CD4-positive, alpha-beta T cell treated with Interleukin-6 for 4 hours (primary cell): ENCODE measurements around the gene IL2RA.
"Not testable (repeated sequence)": the region's sequence is repeated elsewhere in the genome, so short reads cannot be mapped to it uniquely, and the experiment has no call there.

Experiments
- DNase-seq: peaks from one replicate; pipeline ENCODE4 v3.0.0-alpha.2; 2020; ENCODE audit warnings: mixed read lengths

The IL2RA gene

DNA sequence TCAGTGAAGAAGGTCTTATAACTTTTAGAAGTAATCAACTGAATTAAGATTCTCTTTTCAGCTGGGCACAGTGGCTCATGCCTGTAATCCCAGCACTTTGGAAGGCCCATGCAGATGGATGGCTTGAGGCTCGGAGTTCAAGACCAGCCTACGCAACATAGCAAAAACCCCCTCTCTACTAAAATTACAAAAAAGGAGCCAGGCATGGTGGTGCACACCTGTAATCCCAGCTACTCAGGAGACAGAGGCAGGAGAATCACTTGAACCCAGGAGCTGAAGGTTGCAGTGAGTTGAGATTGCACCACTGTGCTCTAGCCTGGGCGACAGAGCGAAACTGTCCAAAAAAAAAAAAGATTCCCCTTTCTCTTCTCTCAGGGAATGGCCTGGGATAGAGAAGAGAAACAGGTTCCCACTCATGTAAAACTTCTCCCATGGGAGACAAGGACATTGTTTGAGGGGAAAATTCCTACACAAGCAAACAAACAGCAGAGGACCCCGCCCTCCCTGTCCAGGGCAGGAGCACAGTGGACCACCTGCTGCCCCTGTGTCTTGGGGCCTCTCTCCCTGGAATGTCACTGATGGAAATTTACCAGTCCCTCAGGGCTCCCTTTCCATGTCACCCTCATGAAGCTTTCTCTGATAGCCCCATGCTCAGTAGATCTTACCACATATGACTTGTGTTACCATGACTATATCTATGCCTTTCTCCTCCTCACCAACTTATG, 5.6 kb downstream of the IL2RA start:
- no peak for DNase-seq

DNA sequence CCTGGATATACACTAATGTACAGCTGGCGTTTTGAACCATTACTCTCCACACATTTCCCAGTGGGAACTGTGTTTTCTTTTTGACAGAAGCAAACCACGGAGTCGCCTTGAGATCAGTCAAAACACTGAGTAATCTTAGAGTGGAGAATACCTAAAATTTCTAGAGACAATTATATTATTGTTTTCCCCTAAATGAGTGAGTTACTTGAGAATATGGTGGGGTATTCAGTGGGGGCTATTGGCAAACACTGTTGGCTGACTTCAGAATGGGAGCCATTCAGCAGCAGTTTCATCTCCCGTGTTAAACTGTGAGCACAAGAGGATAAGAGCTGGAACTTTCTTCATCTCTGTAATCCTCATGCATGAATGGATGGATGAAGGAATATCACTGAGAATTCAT, 6.2 kb downstream of the IL2RA start:
- DNase-seq = no peak

DNA sequence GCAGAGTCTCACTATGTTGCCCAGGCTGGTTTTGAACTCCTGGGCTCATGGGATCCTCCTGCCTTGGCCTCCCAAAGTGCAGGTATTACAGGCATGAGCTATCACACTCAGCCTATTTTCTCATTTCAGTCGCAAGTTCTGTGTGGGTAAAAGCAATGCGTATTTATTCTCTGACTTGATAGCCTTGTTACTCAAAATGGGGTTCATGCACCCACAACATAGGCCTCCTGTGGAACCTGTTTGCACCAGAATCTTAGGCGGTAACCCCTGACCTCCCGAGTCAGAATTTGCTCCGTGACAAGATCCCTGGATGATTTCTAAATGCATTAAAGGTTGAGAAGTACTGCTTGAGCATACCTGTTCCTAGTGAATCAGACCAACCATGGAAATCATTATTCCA, 7.3 kb downstream of the IL2RA start:
- DNase-seq = no peak

DNA sequence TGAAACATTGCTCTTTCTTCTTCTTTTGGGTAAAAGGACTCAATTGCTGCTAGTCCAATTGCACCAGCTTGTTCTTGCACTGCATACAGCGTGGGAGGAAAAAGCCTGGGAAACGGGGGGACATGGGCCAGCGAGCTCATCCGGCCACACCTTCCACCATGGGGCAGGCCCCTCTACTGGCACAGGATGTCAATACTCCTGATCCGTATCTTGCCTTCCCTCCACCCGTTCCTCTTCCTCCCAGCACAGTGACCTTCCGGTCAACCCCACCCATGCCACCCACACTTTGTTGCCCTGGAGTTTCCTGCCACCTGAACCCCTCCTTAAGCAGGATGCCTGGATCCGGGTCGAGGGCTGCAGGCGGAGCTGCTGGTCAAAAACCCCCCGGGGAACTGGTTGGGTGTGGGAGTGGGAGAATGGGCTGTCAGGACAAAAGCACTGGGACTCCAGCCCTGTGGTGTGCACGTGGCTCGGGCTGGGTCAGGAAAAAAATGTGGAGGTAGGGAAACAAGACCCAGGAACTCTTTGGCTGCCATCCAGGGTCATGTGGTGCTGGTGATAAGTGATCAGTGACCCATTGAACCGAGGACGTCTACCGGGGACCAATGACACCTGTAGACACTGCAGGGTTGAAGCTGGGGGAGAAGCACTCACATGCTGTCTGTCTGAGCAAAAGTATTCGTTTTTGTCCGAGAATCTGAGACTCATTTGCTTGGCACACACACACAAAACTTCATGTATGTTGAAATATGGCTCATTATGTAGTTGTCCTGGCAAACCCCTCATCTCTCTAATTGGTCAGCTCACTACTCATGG, 8.1 kb downstream of the IL2RA start:
- no peak for DNase-seq

DNA sequence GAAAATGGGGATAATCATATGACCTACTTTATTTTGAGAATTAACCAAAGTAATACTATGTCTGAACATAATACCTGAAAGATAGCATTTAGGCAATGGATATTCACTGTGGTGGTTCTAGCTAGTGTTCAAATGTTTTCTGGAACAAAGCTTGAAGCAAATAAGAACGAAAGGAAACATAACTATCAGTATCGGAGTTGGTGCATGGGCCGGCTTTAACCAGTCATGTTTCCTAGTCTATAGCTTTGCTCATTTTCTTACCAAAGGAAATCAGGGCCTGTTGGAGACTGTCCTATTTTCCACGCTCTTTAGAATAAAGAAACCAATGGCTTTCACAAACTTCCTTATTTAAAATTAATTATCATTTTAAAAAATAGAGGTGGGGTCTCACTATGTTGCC, 8.9 kb downstream of the IL2RA start:
- no peak for DNase-seq

DNA sequence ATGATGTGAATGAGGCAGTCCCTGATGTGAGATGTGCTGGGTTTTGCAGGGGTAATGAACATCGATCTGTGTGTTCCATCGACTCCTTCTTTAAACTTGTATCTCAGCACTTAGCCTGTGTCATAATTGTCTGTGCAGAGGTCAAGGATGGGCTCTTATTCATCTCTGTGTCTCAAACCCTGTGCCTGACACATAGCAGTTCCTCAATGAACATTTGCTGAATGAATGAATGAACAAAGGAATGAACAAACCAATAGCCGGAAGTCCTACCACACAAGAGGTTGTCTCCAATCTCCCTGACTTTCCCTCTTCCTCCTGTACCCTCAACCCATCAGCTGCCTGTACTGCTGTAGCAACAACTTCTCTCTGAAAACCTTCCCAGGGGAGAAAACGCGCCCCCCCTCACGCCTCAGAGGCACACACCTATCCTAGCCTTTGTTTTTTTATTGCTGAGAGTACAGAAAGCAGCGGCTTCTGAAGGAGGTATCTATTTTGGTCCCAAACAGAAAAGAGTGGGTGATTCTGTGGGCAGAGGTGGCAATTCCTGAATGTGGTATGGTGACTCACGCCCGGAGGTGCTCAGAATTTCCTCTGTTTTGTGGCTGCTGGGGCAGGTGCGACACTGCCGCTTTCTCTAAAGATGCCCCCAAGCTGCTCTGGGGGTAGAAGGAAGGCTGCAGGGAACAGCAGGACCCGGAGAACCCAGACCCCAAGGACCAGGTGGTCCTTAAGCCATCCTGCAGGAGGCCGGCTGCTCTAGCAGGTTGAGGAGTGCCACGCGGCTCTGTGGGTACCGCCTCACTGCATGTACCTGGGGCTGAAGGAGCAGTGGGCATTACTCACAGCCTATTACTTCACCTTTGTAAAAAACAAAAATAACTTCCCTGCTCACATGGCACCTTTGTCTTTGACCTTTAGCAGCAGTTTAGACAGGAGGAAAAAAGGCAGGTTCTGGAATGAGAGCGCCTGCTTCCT, 9.6 kb downstream of the IL2RA start:
- peak; percentile 82 for DNase-seq

DNA sequence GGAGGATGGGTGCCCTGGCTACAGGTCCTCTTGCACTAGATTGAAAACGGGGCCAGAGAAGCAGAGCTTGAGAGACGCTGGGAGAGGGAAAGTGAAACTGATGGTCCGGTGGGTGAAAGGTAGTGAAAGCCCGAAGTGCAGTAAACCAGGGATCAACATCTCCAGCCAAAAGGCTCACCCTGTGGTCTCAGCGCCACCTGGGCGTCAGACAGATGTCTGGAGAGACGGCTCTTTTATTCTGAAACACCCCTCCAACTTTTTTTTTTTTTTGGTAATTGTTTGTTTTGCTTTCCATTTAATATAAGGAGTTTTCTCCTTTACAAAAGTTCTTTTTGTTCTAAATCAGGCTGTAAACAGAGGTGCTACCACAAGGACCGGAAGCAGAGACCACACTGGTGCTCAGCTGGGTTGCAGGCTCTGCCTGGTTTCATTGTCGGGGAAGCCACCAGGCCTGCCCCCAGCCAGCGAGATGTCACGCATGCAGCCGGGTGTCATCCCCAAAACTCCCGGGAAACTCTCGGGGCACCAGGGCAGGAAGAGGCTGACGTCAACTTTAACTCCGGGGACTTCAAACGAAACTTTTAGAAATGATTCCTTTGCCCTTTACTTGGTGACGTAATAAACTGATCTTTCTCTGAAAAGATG, 11.2 kb downstream of the IL2RA start:
- DNase-seq = peak; percentile 89

DNA sequence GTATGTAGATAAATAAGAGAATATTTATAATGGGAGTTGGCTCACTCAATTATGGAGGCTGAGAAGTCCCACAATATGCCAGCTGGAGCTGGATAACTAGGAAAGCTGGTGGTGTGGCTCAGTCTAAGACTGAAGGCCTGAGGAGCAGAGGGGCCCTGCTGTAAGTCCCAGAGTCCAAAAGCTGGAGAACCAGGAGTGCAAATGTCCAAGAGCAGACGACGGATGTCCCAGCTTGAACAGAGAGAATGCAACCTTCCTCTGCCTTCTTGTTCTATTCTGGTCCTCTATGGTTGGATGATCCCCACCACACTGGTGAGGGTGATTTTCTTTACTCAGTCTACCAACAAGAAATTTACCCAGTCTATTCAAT, 13.2 kb downstream of the IL2RA start:
- no peak for DNase-seq

DNA sequence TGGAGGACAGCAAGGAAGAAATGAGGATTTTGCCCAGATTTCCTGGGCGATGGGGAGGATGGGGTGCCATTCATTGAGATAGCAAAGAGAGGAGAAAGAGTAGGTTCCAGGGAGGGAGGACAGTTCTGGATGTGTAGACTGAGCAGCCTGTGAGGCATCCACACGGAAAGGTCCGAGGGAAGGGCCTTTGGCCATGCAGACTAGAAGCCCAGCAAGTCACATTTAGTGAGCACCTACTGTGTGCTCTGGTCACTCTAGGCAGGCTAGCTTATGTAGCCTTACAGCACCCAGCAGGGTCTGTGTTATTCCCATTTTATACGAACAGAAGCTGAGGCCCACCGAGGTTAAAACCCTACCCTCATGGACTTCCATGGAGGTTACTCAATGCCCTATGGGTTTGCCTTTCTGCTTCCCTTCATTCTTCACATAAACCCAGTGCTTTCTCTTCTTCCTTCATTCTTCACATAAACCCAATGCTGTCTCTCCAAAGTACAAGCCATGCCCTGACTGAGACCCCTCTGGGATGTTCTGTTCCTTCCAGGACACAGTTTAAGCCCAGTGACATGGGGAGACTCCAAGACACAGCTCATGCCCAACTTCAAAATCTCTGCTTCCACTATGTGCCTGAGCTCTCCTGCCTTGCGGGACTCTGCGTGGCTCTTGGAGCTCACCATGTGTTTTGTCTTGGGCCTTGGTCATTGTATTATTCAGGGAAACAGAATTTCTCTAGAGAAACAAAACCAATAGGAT, 13.7 kb downstream of the IL2RA start:
- no peak for DNase-seq

DNA sequence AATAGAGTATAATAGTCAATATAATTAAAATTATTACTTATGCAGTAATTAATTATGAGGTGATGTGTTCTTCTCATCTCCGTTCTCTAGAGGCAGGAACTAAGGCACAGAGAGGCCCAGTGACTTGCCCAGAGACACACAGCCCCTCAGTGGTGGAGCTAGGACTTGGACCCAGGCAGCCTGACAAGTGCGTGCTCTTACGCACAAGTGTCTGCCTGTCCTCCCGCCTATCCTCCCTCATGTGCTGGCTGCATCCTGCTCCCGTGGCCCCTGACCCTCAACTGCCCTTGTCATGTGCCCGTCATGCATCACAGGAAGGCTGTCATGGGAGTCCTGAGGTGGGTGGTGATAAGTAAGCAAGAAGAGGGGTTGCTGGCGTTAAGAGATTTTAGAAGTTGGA, 14.3 kb downstream of the IL2RA start:
- no peak for DNase-seq

DNA sequence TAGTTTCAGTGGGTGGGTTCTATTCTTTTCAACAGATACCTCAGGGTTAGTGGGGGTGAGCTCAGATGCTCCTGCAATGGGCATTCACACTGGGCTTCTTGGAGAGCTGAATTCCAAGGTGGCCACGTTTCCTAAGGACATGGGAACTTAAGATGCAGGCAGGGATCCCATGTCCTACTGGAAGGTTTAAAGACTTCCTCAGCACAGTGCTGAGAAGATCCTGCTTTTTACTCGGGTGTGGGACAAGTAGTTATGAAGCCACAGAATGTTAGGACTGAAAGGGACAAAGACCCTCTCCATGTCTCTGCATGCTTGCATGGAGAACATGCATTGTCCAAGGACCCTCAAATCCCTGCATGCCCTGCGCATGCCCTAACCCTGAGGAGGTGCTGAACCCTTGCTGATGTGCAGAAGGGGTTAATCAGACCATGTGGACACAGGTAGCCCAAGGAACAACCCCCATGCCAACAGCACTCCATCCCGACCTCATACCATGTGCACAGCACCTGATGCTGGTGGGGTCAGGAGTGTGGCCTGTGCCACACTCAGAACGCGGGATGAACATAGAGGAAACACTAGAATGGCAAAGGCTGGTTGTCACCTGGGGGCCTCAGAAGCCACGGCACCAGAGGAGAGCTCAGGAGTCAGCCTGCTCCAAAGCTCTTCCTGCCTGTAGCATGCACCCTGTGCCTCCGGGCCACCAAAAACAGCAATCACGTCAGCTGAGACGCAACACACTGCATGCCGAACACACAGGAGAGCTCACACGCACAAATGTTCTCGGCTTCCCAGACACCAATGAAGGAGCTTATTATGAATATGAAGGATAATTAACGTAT, 15.2 kb downstream of the IL2RA start:
- no peak for DNase-seq

DNA sequence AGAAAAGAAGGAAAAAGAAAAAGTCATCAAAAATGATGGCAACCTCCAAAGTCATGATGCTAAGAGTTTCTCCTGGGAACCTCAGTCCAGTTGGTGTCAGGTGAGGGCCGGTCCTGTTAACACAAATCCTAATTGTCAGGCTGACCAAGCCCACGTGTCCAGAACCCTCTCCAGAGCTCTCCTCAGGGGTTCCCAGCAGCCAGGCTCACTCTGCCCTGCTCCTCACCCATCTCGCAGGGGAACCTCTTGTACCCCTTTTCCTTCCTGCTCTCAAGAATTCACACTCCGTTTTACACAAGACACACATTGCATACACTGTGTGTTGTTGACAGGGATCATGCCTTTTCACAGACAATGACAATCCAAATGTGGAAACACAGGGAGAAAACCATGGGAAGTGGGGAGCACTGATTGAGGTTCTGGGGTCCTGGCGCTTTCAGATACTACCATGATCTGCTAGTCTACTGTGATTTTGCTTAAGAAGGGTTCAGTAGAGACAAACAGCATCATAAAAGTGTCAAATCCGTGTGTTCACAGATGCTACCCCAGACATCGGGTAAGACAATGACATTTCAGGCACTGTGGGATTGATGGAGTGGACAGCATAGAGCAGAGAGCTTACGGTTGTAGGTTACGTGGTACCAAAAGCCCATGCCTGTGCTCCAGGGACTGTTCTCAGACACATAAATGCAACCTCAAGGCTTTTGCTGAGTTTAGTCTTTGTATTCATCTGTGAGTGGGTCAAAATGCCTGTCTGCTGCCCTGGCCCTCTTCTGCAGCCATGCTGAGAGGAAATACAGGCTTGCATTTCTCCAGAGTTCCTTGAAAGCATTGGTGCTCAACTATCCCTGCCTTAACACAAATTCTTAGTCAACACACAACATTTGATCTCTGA, 16.0 kb downstream of the IL2RA start:
- DNase-seq = no peak

DNA sequence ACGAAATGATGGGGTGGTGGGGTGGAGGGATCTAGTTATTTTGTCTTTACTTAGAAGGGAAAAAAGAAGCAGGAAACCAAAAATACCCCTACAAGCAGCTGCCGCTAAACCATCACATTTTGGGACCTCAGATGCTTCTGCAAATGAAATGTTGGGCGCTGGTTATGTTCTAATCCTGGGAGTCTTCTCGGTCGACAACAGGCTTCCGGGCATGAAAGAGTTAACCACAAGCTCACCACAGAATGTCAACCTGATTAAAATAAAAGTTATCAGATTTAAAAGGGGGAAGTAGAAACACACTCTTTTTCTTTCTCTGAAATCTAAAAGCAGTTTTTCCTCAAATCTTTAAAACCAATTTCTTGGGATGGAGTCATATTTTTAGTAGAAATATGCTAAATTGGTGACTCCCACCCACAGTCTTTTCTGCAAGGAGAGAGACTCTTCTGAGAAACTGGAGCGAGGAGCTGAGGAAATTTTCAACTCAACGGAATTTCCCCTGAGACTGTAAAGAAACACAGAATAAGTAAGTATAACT, 16.8 kb downstream of the IL2RA start:
- no peak for DNase-seq

DNA sequence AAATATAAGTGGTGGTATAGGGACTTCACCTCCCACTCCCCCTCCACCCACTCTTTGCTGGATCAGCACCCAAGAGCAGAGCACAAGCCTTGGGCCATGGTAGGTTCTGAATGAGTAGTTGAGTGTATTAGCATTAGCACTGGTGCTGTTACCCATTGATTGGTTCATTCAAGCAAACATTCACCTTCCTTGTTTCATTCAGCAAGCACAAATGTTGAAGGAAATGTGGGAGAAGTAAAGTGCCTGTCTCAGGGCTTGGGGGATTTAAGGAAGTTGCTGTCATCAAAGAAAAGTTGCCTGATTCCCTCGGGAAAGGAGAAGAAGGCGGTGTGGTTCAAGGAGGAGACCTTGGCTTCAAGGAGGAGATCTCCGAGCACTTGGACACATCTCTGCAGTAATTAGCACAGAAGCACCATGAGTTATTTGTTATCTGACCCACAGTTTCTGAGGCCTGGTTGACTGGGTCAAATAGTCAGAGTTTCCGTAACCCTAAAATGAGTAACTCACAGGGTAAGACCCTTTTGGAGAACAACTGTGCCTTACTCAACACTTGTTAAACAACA, 17.3 kb downstream of the IL2RA start:
- no peak for DNase-seq

DNA sequence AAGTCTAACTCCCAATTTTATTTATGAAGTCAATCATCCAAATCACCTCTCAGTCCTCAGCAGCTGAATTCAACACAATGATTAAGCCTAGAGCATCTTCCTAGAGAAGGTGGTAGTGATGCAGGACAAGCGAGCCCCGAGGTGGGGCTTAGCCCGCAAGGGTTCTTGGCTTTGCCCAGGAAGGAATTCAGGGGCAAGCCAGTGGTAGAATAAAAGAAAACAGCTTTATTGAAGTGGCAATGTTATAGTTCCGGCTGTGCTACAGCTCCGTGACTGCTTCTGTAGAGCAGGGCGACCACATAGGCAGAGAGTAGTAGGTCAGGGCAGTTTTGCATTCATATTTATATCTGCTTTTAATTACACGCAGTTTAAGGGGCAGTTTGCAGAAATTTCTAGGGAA, 18.1 kb downstream of the IL2RA start:
- peak; percentile 18 for DNase-seq

DNA sequence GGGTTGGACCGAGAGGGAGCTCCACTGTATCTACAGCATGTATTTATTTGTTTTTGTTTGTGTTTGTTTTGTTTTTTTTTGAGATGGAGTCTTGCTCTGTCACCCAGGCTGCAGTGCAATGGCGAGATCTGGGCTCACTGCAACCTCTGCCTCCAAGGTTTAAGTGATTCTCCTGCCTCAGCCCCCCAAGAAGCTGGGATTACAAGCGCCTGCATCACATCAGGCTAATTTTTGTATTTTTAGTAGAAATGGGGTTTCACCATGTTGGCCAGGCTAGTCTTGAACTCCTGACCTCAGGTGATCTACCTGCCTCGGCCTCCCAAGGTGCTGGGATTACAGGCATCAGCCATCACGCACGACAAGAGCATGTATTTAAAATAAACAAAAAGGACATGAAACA, 18.8 kb downstream of the IL2RA start:
- DNase-seq = not testable (repeated sequence)

DNA sequence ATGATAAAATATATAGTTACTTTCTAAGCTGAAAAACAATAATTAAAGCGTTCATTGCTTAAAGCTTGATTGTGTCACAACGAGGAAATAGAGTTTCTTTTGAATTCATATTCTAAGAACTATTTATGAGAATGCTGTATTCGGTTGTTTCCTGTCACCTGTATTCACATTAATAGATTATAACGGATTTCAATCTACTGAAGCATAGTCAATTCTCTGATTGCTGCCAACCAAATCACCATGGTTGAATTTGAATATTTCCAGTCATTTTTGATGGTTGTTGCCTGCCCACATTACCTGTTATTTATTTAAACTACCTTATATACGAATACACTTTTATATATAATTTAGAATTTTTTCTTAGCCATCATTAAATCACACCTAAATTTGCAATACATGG, 22.0 kb downstream of the IL2RA start:
- no peak for DNase-seq

DNA sequence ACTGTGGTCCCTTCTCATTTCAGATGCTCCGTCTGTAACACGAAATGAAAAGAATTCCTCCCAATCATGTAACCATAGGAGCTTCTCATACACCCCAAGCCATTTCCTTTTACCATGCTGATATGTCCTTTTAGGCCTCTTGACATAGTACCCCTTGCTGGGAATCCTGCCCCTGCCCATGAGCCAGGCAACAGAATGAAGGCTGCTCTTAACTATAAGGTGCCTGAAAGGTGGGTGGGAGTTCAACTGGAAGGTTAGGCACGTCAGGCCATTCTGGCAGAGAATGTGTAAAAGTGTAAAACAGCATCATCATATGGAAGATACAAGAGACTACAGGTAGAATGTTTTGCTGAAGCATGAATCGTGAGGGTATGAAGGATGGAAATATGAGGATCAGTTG, 22.5 kb downstream of the IL2RA start:
- DNase-seq = no peak

DNA sequence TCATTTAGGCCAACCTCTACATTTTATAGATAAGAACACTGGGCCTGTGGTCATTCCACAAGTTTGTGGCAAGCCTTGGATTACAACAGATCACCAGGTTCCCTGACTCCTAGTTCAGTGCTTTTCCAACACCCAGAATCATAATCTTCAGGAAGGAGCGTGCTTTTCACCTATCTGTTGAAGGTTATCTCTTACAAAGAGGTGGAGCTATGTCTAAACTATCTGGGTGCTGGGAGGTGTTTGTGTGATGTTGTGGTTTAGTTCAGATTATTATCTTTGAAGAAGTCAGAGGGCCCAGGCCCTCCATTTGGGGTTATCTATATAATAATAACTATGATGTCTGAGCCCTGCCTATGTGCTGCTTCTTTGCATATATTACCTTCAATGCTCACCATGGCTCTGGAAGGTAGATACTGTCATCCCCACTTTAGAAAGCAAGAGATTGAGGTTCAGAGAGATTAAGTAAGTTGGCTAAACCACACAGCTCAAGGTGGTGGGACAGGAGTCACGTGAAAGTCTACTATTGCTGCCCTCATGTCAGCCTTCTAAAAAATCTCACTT, 24.0 kb downstream of the IL2RA start:
- peak; percentile 45 for DNase-seq
